Endodermal cell (in vitro differentiated cells): Measurements from ENCODE around the gene NHEJ1. TPM values are rescaled to one million over a fixed set of nuclear protein-coding genes. Genes with fewer than 3 reads are reported as not detected.

Source experiments
- DNase-seq: peaks from one replicate; pipeline ENCODE4 v3.0.0-alpha.2; 2017
- H3K27ac ChIP-seq: 2 replicates; pipeline ENCODE4 v1.5.1; 2013; ENCODE audit warnings: mild to moderate bottlenecking, low read depth, low read length, moderate library complexity
- H3K27me3 ChIP-seq: 2 replicates; pipeline ENCODE4 v1.6.1; 2013; ENCODE audit warnings: mild to moderate bottlenecking, low read length, moderate library complexity; ENCODE audit not compliant: insufficient read depth, control insufficient read depth, poor library complexity, severe bottlenecking
- H3K36me3 ChIP-seq: 2 replicates; pipeline ENCODE4 v1.7.0; 2013; ENCODE audit warnings: mild to moderate bottlenecking, low read length, moderate library complexity; ENCODE audit not compliant: control insufficient read depth, insufficient read depth
- H3K4me1 ChIP-seq: one replicate; pipeline ENCODE4 v1.7.0; 2013; ENCODE audit warnings: low read length; ENCODE audit not compliant: control insufficient read depth, insufficient read depth
- H3K4me3 ChIP-seq: 2 replicates; pipeline ENCODE4 v1.5.1; 2013; ENCODE audit warnings: mild to moderate bottlenecking, low read length, moderate library complexity
- H3K9ac ChIP-seq: 2 replicates; pipeline ENCODE4 v1.6.1; 2013; ENCODE audit warnings: mild to moderate bottlenecking, low read length, moderate library complexity; ENCODE audit not compliant: poor library complexity, severe bottlenecking; ENCODE audit errors: extremely low read depth
- H3K9me3 ChIP-seq: 2 replicates; pipeline ENCODE4 v1.6.1; 2013; ENCODE audit warnings: mild to moderate bottlenecking, low read length, moderate library complexity; ENCODE audit not compliant: control insufficient read depth
- H3K27ac Mint-ChIP-seq: 2 replicates; pipeline ENCODE4 v1.8.0; 2020; ENCODE audit warnings: mixed read lengths
- H3K27me3 Mint-ChIP-seq: 2 replicates; pipeline ENCODE4 v1.8.0; 2021; ENCODE audit warnings: mild to moderate bottlenecking, mixed read lengths; ENCODE audit not compliant: insufficient read depth
- H3K36me3 Mint-ChIP-seq: 2 replicates; pipeline ENCODE4 v1.8.0; 2020; ENCODE audit warnings: low read depth, mixed read lengths
- H3K4me1 Mint-ChIP-seq: 2 replicates; pipeline ENCODE4 v1.8.0; 2020; ENCODE audit warnings: mixed read lengths
- H3K4me3 Mint-ChIP-seq: 2 replicates; pipeline ENCODE4 v1.8.0; 2020; ENCODE audit warnings: mild to moderate bottlenecking, moderate library complexity, mixed read lengths
- H3K9me3 Mint-ChIP-seq: 2 replicates; pipeline ENCODE4 v1.8.0; 2020; ENCODE audit warnings: mild to moderate bottlenecking, mixed read lengths
- WGBS, 2 experiments: methylation state at CpG; one replicate each; pipeline versions ENCODE4 v1.1.5 to v1.1.7; 2013; ENCODE audit warnings: missing lambda C conversion rate in 2 of 2, mixed read lengths in 1 of 2; ENCODE audit not compliant: insufficient coverage in 1 of 2, insufficient read length in 1 of 2; 5-methylcytosine and 5-hydroxymethylcytosine counted together
- total RNA-seq, 2 donors: library from RNA; stranded (reverse); fragmentation: NEBNext Ultra II Directional in 1 of 2; extraction: Animal tissue kit (Norgen Biotek cat#: 25700) in 1 of 2; gene quantifications; 2 replicates in 1 of 2; 3 replicates in 1 of 2; pipeline ENCODE4 v1.2.1, GENCODE V29; 2021
- TF ChIP-seq, protein P1 (sequence below): fragments of 200-600 bp; sonication (generic); conservative IDR thresholded peaks from 2 replicates; pipeline ENCODE4 v1.5.0; 2021; ENCODE audit warnings: antibody characterized with exemption, mild to moderate bottlenecking

NHEJ1 gene
- total RNA-seq, 2 donors from 2014 or later, result 16.2 to 27.4 TPM

DNA sequence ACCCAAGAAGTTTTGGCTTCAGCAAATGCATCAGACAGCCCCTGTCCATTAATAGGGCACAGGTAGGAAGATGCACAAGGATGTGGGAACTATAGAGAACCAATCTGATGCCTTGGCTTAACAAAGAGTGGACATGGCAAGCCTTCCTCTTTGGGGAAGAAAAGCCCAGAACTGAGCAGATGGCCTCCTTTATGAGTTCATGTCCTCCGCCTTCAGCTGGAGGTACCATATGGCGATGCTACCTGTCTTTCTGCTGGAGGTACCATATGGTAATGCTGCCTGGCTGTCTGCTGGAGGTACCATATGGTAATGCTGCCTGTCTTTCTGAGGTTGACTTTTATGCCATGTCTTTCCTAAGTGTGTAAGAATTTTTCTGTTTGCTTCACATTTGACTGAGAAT, 23.5 kb upstream of the NHEJ1 start:
- peaks cover 32% of the 10 kb centered on the region for H3K36me3 Mint-ChIP-seq
- H3K27ac Mint-ChIP-seq, result no peak overlapping the region
- 93 to 95% methylated on average over 2 of the region's 2 CpGs for WGBS, 2 experiments
- no peak for DNase-seq
- no peaks in the 10 kb centered on the region for H3K4me1 ChIP-seq
- no peak overlapping the region for H3K27ac ChIP-seq
- no peak overlapping the region for H3K4me3 ChIP-seq
- H3K27me3 Mint-ChIP-seq, result no peaks in the 10 kb centered on the region
- H3K4me1 Mint-ChIP-seq, result peaks cover 3% of the 10 kb centered on the region
- no peak overlapping the region for H3K9ac ChIP-seq
- H3K27me3 ChIP-seq, result no peaks in the 10 kb centered on the region
- H3K9me3 Mint-ChIP-seq, result no peaks in the 10 kb centered on the region
- TF ChIP-seq, protein P1, sequence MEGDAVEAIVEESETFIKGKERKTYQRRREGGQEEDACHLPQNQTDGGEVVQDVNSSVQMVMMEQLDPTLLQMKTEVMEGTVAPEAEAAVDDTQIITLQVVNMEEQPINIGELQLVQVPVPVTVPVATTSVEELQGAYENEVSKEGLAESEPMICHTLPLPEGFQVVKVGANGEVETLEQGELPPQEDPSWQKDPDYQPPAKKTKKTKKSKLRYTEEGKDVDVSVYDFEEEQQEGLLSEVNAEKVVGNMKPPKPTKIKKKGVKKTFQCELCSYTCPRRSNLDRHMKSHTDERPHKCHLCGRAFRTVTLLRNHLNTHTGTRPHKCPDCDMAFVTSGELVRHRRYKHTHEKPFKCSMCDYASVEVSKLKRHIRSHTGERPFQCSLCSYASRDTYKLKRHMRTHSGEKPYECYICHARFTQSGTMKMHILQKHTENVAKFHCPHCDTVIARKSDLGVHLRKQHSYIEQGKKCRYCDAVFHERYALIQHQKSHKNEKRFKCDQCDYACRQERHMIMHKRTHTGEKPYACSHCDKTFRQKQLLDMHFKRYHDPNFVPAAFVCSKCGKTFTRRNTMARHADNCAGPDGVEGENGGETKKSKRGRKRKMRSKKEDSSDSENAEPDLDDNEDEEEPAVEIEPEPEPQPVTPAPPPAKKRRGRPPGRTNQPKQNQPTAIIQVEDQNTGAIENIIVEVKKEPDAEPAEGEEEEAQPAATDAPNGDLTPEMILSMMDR, result no peak
- H3K4me3 Mint-ChIP-seq, result no peak overlapping the region
- H3K36me3 ChIP-seq, result peaks cover 48% of the 10 kb centered on the region
- H3K9me3 ChIP-seq, result no peaks in the 10 kb centered on the region

DNA sequence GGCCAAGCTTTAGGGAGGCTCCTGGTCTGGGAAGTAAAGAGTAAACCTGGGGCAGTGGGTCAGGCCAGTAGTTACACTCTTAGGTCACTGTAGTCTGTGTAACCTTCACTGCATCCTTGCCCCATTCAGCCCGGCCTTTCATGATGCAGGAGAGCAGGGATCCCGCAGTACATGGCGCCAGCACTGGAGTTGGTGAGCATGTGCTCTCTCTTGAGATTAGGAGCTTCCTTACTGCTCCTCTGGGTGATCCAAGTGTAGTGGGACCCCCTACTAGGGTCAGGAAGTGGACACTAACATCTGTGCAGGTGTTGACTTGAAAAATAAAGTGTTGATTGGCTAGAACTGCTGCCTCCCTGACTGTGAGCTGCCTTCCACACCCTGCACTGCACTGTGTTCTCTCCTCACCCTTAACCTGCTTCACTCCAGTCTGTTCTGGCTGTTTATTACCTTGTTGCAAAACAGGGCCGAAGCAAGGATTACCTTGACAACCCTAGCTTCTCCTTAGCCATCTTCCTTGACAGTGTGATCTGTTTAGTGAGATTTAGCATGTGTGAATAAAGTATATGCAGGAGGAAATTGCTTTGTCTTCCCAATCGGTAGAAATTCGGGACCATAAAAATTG, 22.6 kb upstream of the NHEJ1 start:
- no peak overlapping the region for H3K27ac ChIP-seq
- no peaks in the 10 kb centered on the region for H3K27me3 Mint-ChIP-seq
- DNase-seq, result no peak
- peaks cover 48% of the 10 kb centered on the region for H3K36me3 ChIP-seq
- peaks cover 32% of the 10 kb centered on the region for H3K36me3 Mint-ChIP-seq
- TF ChIP-seq, protein P1, result no peak
- H3K9me3 ChIP-seq, result no peaks in the 10 kb centered on the region
- no peak overlapping the region for H3K9ac ChIP-seq
- H3K27ac Mint-ChIP-seq, result no peak overlapping the region
- H3K4me1 ChIP-seq, result no peaks in the 10 kb centered on the region
- H3K4me3 ChIP-seq, result no peak overlapping the region
- H3K9me3 Mint-ChIP-seq, result no peaks in the 10 kb centered on the region
- H3K27me3 ChIP-seq, result no peaks in the 10 kb centered on the region
- H3K4me3 Mint-ChIP-seq, result no peak overlapping the region
- WGBS, 2 experiments, result 90 to 97% methylated on average over 2 to 6 of the region's 6 CpGs
- peaks cover 8% of the 10 kb centered on the region for H3K4me1 Mint-ChIP-seq

DNA sequence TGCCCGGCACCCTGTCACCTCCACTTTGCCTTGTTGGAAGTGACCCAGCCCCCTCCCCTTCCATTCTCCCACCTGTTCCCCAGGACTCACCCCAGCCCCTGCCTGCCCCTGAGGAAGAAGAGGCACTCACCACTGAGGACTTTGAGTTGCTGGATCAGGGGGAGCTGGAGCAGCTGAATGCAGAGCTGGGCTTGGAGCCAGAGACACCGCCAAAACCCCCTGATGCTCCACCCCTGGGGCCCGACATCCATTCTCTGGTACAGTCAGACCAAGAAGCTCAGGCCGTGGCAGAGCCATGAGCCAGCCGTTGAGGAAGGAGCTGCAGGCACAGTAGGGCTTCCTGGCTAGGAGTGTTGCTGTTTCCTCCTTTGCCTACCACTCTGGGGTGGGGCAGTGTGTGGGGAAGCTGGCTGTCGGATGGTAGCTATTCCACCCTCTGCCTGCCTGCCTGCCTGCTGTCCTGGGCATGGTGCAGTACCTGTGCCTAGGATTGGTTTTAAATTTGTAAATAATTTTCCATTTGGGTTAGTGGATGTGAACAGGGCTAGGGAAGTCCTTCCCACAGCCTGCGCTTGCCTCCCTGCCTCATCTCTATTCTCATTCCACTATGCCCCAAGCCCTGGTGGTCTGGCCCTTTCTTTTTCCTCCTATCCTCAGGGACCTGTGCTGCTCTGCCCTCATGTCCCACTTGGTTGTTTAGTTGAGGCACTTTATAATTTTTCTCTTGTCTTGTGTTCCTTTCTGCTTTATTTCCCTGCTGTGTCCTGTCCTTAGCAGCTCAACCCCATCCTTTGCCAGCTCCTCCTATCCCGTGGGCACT, 21.9 kb upstream of the NHEJ1 start:
- Histone ChIP-seq H3K4me3 (no peak overlapping the region), H3K27me3 (no peaks in the 10 kb centered on the region), H3K36me3 (peaks cover 48% of the 10 kb centered on the region), H3K9ac (no peak overlapping the region), H3K4me1 (no peaks in the 10 kb centered on the region), H3K27ac (no peak overlapping the region), H3K9me3 (no peaks in the 10 kb centered on the region)
- no peaks in the 10 kb centered on the region for H3K27me3 Mint-ChIP-seq
- no peak overlapping the region for H3K27ac Mint-ChIP-seq
- H3K9me3 Mint-ChIP-seq, result no peaks in the 10 kb centered on the region
- DNase-seq, result no peak
- peaks cover 32% of the 10 kb centered on the region for H3K36me3 Mint-ChIP-seq
- peaks cover 9% of the 10 kb centered on the region for H3K4me1 Mint-ChIP-seq
- no peak overlapping the region for H3K4me3 Mint-ChIP-seq
- 92 to 96% methylated on average over 3 to 8 of the region's 8 CpGs for WGBS, 2 experiments
- TF ChIP-seq, protein P1, result no peak
